Measurements from ENCODE around the gene LTB4R2. TPM values are rescaled to one million over a fixed set of nuclear protein-coding genes. Genes with fewer than 3 reads are reported as not detected.
A peak's percentile ranks its signal among the peaks of the same experiment; 100 is the strongest.

LTB4R2 gene
- total RNA-seq, 6 experiments from 2014 or later = 1.8 to 5.8 (median 3.5) TPM

DNA sequence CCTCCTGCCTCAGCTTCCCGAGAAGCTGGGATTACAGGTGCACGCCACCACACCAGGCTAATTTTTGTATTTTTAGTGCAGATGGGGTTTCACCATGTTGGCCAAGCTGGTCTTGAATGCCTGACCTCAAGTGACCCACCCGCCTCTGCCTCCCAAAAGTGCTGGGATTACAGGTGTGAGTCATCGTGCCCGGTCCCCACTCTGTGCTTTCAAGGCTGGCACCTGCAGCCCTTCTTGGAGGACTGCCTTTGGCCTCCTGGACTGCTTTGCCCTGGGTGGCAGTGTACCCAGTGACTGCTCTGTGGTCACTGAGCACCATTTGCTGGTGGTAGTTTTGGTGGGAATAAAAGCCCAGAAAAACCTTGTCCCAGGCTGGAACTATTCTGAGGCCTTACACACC is 22.9 kb upstream of the LTB4R2 start:
- ATAC-seq = no peak
- H3K9me3 ChIP-seq = no peaks in the 10 kb centered on the region
- DNase-seq = no peak
- H3K27ac ChIP-seq = no peak overlapping the region
- intact Hi-C loops (cut with DNase I) = no loop called here
- WGBS (ENCODE audit: insufficient coverage, low coverage, low lambda C conversion rate, missing lambda C conversion rate) = 88% methylated on average over 3 of the region's 5 CpGs
- TF ChIP-seq, protein P1, sequence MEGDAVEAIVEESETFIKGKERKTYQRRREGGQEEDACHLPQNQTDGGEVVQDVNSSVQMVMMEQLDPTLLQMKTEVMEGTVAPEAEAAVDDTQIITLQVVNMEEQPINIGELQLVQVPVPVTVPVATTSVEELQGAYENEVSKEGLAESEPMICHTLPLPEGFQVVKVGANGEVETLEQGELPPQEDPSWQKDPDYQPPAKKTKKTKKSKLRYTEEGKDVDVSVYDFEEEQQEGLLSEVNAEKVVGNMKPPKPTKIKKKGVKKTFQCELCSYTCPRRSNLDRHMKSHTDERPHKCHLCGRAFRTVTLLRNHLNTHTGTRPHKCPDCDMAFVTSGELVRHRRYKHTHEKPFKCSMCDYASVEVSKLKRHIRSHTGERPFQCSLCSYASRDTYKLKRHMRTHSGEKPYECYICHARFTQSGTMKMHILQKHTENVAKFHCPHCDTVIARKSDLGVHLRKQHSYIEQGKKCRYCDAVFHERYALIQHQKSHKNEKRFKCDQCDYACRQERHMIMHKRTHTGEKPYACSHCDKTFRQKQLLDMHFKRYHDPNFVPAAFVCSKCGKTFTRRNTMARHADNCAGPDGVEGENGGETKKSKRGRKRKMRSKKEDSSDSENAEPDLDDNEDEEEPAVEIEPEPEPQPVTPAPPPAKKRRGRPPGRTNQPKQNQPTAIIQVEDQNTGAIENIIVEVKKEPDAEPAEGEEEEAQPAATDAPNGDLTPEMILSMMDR (IDR thresholded peaks at IDR 0.05) = no peak
- no peak for TF ChIP-seq POLR2A (IDR thresholded peaks at IDR 0.05)
- H3K4me1 ChIP-seq = peaks cover 0 to 19% (median 4%) of the 10 kb centered on the region in 4 donors
- peaks cover 0 to 15% (median 8%) of the 10 kb centered on the region in 4 donors for H3K36me3 ChIP-seq
- no peak overlapping the region for H3K4me3 ChIP-seq
- H3K27me3 ChIP-seq = no peaks in the 10 kb centered on the region

DNA sequence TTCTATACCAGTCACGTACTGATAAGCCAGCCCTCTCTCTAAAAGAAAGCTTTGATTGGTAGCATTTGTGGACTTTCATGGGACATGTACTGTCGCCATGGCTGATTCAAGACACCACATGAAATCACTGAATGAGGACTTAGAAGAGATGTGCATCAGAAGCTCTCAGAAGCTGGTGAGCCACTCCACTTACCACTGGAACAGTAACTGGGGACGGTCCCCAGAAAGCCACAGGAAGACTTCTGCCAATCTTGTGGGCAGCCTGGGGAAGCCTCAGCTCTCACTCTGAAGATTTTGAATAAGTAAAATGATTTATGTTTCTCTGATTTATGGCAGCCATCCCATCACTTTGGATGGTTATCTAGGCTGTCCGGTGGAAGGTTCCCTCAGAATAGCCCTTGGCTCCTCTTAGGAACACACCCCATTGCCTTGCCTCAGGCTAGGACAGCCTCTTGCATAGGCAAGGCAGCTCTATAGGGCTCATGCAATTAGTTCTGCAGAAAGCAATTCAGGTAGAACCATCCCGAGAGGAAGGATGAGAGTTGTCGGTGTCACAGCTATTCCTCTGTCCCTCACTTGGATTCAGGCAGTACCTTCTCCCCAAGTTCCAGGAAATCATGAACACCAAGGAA is 20.2 kb upstream of the LTB4R2 start:
- H3K27me3 ChIP-seq = no peaks in the 10 kb centered on the region
- no peak overlapping the region for H3K27ac ChIP-seq
- DNase-seq (no peak), ATAC-seq (no peak)
- intact Hi-C loops (cut with DNase I) = loop anchor here in 1 of 2 donors (10.0 kb wide), 1 partner anchor 45 kb away; the partner anchor contains the start of gene TINF2
- peaks cover 0 to 27% (median 10%) of the 10 kb centered on the region in 4 donors for H3K4me1 ChIP-seq
- H3K9me3 ChIP-seq = no peaks in the 10 kb centered on the region
- H3K36me3 ChIP-seq = peaks cover 0 to 27% (median 9%) of the 10 kb centered on the region in 4 donors
- TF ChIP-seq, protein P1 (IDR thresholded peaks at IDR 0.05) = no peak
- no peak for TF ChIP-seq POLR2A (IDR thresholded peaks at IDR 0.05)
- no peak overlapping the region for H3K4me3 ChIP-seq
- 89% methylated on average over 3 of the region's 6 CpGs for WGBS (ENCODE audit: insufficient coverage, low coverage, low lambda C conversion rate, missing lambda C conversion rate)

DNA sequence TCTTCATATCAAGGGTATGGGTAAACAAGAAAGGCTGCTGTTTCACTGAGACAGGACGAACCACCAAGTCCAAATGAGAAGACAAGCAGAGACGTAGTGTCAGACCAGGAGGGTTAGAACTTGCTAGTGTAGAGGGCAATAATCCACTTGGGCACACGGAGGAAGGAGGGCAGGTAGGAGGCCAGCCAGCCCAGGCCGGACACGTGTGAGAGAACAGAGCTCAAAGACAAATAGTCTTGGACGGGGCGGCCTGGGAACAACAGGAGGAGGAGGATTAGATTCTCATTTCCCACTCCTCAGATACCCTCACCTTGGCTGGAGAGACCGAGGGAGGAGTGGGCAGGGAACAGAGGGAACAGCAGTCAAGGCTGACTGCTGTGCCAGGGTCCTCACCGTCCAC is 19.2 kb upstream of the LTB4R2 start:
- intact Hi-C loops (cut with DNase I) = loop anchor here in 1 of 2 donors (10.0 kb wide), 1 partner anchor 46 kb away; the partner anchor contains the start of gene TINF2
- 26% methylated on average over 7 of the region's 9 CpGs for WGBS (ENCODE audit: insufficient coverage, low coverage, low lambda C conversion rate, missing lambda C conversion rate)
- H3K9me3 ChIP-seq = no peaks in the 10 kb centered on the region
- no peak overlapping the region for H3K4me3 ChIP-seq
- no peaks in the 10 kb centered on the region for H3K27me3 ChIP-seq
- peak in 3 of 4 donors; percentile 28 to 67 (median 34) for ATAC-seq
- no peak for DNase-seq
- H3K27ac ChIP-seq = peak overlapping the region in 1 of 3 donors; percentile 62
- TF ChIP-seq, protein P1 (IDR thresholded peaks at IDR 0.05) = no peak
- no peak for TF ChIP-seq POLR2A (IDR thresholded peaks at IDR 0.05)
- peaks cover 2 to 37% (median 13%) of the 10 kb centered on the region in 4 donors for H3K36me3 ChIP-seq
- peaks cover 0 to 27% (median 10%) of the 10 kb centered on the region in 4 donors for H3K4me1 ChIP-seq

DNA sequence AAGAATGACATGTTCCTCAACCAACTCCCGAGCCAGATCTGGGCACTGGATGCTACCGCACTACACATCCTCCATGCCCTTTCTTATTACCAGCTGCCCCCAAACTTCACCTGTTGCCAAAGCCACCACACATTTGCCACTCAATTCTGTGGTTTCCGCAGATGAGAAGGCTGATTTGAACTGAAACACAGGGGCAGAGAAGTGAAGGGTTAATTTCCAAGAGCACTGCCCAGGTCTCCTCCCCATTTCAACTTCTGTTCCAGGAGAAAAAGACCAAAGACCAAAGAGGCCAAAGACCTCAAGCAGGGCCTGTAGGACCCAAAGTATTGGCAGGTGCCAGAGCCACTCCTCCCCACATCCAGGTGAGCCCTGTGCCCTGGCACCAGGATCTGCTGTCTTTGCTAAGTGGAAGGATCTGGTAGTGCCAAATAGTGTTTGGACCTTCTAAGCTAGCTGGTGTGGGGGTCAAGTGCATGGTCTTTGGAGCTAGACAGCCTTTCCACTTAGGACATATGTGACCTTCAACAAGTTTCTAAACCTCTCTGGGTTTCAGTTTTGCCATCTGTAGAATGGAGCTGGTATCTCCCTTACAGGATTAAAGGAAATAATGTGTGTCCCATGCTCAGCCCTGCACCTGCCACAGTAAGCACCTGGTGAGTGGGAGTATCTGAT is 18.4 kb upstream of the LTB4R2 start:
- TF ChIP-seq, protein P1 (IDR thresholded peaks at IDR 0.05) = no peak
- no peak for TF ChIP-seq POLR2A (IDR thresholded peaks at IDR 0.05)
- H3K36me3 ChIP-seq = peaks cover 9 to 43% (median 17%) of the 10 kb centered on the region in 4 donors
- peaks cover 0 to 27% (median 10%) of the 10 kb centered on the region in 4 donors for H3K4me1 ChIP-seq
- no peak overlapping the region for H3K4me3 ChIP-seq
- no peaks in the 10 kb centered on the region for H3K9me3 ChIP-seq
- ATAC-seq (peak; percentile 53 to 95 (median 84)), DNase-seq (peak in 2 of 3 donors; percentile 87 to 88)
- intact Hi-C loops (cut with DNase I) = loop anchor here in 1 of 2 donors (10.0 kb wide), 1 partner anchor 47 kb away; the partner anchor contains the start of gene TINF2
- peak overlapping the region in 2 of 3 donors; percentile 2 to 62 for H3K27ac ChIP-seq
- 52% methylated on average over 3 of the region's 3 CpGs for WGBS (ENCODE audit: insufficient coverage, low coverage, low lambda C conversion rate, missing lambda C conversion rate)
- H3K27me3 ChIP-seq = no peaks in the 10 kb centered on the region

Measured in right lobe of liver (tissue), 6 donors.